Upper lobe of right lung (tissue), 1 donor: ENCODE measurements around the gene MCRIP1. TPM values are rescaled to one million over a fixed set of nuclear protein-coding genes. Genes with fewer than 3 reads are reported as not detected.
A peak's percentile ranks its signal among the peaks of the same experiment; 100 is the strongest.

Experiments
- ATAC-seq: fragments of 200-7000 bp; cut with Tn5 transposase; one replicate; pipeline ENCODE4 v1.9.1; 2020; ENCODE audit warnings: mild to moderate bottlenecking, moderate library complexity
- DNase-seq: peaks from one replicate; pipeline ENCODE4 v3.0.0-alpha.2; 2020
- H3K27ac ChIP-seq: fragments of 200-600 bp; one replicate; pipeline ENCODE4 v1.8.0; 2022
- H3K27me3 ChIP-seq: fragments of 200-600 bp; one replicate; pipeline ENCODE4 v1.8.0; 2022; ENCODE audit warnings: mild to moderate bottlenecking
- H3K36me3 ChIP-seq: fragments of 200-600 bp; one replicate; pipeline ENCODE4 v1.8.0; 2022
- H3K4me1 ChIP-seq: fragments of 200-600 bp; one replicate; pipeline ENCODE4 v1.8.0; 2022
- H3K4me3 ChIP-seq: fragments of 200-600 bp; one replicate; pipeline ENCODE4 v1.8.0; 2022; ENCODE audit warnings: mild to moderate bottlenecking
- H3K9me3 ChIP-seq: fragments of 200-600 bp; one replicate; pipeline ENCODE4 v1.8.0; 2022
- intact Hi-C: fragments of 100-400 bp; cut with DNase I; formaldehyde crosslinking; loops from one replicate; pipeline ENCODE4 v1.11.0; 2022
- total RNA-seq: library from RNA; stranded (reverse); fragmentation: NEBNext Ultra II Directional; extraction: Animal tissue kit (Norgen Biotek cat#: 25700); gene quantifications from one replicate; pipeline ENCODE4 v1.2.1, GENCODE V29; 2021
- TF ChIP-seq, protein P1 (sequence below): fragments of 200-600 bp; IDR thresholded peaks from one replicate; pipeline ENCODE4 v1.8.0; 2022; ENCODE audit warnings: antibody characterized with exemption
- donor health status: DM: no; HTN: yes; CAD: no; lungs with severe emphysema.

MCRIP1 gene
- total RNA-seq, 1 donor from 2014 or later = 72.8 TPM

DNA sequence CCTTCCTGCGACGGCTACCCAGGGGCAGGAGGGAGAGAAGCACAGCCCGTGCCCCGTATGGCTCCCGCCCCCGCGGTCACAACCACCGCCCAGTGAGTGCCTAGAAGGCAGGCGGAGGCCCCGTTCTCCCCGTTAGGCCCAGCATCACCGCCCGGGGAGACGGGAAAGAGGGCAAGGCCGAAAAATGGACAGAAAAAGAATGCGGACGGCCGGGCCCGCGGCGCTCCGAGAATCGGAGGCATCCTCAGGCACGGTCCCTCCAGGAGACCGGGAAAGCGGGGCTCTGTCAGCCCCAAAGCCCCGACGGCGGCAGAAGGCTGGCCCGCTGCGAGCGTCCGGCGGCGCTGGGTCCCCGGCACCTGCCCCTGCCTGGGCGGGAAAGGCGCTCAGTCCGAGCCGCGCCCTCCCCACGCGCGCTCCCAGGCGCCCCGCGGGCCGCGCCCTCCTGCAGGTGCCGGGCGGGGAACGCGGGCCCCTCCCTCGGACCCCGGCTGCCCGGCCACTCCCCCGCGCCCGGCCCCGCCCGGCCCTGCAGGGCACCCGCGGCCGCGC, 407 bp downstream of the MCRIP1 start:
- Histone ChIP-seq H3K4me3 (peak overlapping the region; percentile 92), H3K36me3 (no peaks in the 10 kb centered on the region), H3K9me3 (no peaks in the 10 kb centered on the region), H3K4me1 (peaks cover 22% of the 10 kb centered on the region), H3K27ac (peak overlapping the region; percentile 87), H3K27me3 (no peaks in the 10 kb centered on the region)
- DNase-seq (peak; percentile 81), ATAC-seq (peak; percentile 38)
- intact Hi-C loops = no loop called here
- TF ChIP-seq, protein P1, sequence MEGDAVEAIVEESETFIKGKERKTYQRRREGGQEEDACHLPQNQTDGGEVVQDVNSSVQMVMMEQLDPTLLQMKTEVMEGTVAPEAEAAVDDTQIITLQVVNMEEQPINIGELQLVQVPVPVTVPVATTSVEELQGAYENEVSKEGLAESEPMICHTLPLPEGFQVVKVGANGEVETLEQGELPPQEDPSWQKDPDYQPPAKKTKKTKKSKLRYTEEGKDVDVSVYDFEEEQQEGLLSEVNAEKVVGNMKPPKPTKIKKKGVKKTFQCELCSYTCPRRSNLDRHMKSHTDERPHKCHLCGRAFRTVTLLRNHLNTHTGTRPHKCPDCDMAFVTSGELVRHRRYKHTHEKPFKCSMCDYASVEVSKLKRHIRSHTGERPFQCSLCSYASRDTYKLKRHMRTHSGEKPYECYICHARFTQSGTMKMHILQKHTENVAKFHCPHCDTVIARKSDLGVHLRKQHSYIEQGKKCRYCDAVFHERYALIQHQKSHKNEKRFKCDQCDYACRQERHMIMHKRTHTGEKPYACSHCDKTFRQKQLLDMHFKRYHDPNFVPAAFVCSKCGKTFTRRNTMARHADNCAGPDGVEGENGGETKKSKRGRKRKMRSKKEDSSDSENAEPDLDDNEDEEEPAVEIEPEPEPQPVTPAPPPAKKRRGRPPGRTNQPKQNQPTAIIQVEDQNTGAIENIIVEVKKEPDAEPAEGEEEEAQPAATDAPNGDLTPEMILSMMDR = no peak

DNA sequence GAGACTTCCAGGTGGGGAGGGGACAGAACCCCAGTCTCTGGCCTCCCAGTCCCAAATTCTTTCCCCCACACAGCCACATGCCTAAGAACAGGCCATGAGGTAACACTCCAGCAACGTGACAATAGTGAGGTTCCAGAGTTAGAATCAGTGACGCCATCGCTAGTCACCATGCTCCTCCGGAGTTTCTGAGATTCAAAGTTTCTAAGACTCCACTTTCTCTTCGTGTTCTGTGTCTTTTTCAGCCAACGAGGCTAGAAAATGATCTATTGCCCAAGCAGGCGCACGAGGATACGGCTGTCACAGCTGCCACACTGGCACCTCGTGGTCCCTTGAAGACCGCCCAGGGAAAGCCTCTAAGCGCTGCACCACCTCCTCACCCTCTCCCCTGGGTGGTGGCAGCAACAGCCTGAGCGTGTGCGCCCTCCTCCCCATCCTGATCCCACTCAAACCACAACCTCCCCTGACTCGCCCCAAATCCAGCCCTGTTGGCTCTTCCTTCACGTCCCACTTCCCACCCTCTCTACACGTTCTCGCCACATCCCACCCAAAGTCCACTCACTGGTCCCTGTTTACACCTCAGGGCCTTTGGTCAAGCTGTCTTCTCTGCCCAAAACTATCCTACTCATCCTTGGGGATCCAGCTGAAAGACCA, 1.0 kb downstream of the MCRIP1 start:
- TF ChIP-seq, protein P1 = no peak
- intact Hi-C loops = no loop called here
- peaks cover 22% of the 10 kb centered on the region for H3K4me1 ChIP-seq
- peak overlapping the region; percentile 87 for H3K27ac ChIP-seq
- DNase-seq (peak; percentile 78), ATAC-seq (peak; percentile 54)
- H3K9me3 ChIP-seq = no peaks in the 10 kb centered on the region
- H3K36me3 ChIP-seq = no peaks in the 10 kb centered on the region
- H3K27me3 ChIP-seq = no peaks in the 10 kb centered on the region
- H3K4me3 ChIP-seq = peak overlapping the region; percentile 92

DNA sequence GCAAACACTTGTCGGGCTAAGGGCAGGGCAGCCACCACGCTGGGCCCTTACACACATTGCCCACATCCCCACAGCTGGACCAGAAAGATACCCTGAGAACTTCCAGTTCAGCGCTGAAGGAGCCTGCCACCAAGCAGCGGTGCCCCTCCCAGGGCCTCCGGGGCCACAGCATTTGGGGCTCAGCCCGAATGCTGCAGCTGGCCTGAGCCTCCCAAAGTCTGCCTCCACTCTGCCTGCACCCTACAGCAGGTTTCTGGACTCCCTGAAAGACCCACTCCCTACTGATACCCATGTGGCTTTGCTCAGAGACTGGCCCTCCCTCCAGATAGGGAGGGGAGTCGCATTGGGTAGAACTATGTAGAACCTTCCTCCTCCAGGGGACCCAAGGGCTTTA, 1.5 kb downstream of the MCRIP1 start:
- Histone ChIP-seq H3K27ac (peak overlapping the region; percentile 87), H3K36me3 (no peaks in the 10 kb centered on the region), H3K27me3 (no peaks in the 10 kb centered on the region), H3K4me1 (peaks cover 22% of the 10 kb centered on the region), H3K9me3 (no peaks in the 10 kb centered on the region), H3K4me3 (no peak overlapping the region)
- DNase-seq (no peak), ATAC-seq (no peak)
- intact Hi-C loops = no loop called here
- TF ChIP-seq, protein P1 = no peak

DNA sequence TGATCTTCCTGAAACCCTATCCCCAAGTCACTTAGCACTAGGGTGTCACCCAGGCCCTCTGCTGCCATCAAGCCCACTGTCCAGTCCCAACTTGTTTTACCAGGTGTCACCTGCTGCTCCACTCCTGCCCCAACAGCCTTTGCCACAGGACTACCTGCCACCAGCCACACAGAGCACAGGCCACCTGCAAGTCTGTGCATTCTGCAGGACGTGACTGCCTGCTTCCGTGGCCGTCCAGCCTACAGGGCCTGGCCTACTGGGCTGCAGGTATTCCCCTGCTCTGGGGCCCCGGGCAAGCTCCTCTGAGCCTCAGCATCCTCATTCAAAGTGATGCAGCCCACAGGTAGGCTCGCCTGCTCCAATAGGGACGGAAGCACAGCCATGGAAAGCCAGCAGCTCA, 3.2 kb downstream of the MCRIP1 start:
- Histone ChIP-seq H3K36me3 (no peaks in the 10 kb centered on the region), H3K27ac (no peak overlapping the region), H3K4me3 (no peak overlapping the region), H3K9me3 (no peaks in the 10 kb centered on the region), H3K4me1 (peaks cover 22% of the 10 kb centered on the region), H3K27me3 (no peaks in the 10 kb centered on the region)
- TF ChIP-seq, protein P1 = no peak
- DNase-seq (no peak), ATAC-seq (no peak)
- intact Hi-C loops = no loop called here

DNA sequence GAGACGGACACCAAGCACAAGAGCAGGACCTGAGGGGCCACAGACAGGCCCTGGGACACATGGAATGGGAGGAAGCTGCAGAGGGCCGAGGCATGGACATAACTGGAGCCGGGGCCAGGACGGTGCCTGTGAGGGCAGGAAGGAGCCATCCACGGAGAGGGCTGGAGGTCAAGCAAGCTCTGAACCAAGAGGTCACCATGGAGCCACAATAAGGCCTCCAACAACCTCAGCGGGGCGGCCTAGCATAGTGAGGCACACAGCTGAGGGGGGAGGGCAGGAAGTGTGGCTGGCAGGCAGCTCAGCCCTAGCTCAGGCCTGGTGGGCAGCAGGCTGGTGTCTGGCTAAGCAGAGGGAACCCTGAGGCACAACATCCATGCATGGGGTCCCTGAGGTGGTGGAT, 4.4 kb downstream of the MCRIP1 start:
- no peaks in the 10 kb centered on the region for H3K9me3 ChIP-seq
- no peaks in the 10 kb centered on the region for H3K36me3 ChIP-seq
- H3K27ac ChIP-seq = no peak overlapping the region
- no peak overlapping the region for H3K4me3 ChIP-seq
- no peaks in the 10 kb centered on the region for H3K27me3 ChIP-seq
- intact Hi-C loops = no loop called here
- ATAC-seq = no peak
- DNase-seq = no peak
- peaks cover 13% of the 10 kb centered on the region for H3K4me1 ChIP-seq
- TF ChIP-seq, protein P1 = no peak
